Fibroblast of pulmonary artery (primary cell): ENCODE data around the gene AGER.
"Not testable (repeated sequence)": the region's sequence is repeated elsewhere in the genome, so short reads cannot be mapped to it uniquely, and the experiment has no call there.

Source experiments
- DNase-seq: peaks from one replicate; pipeline ENCODE4 v3.0.0-alpha.2; 2010; ENCODE audit warnings: low read depth
- H3K4me3 ChIP-seq: replicated peaks from 2 replicates; pipeline ENCODE4 v1.5.1; 2011; ENCODE audit warnings: low read depth, mild to moderate bottlenecking, control low read depth, low read length, moderate library complexity
- CTCF ChIP-seq: IDR thresholded peaks from 2 replicates; pipeline ENCODE4 v1.5.1; 2011; ENCODE audit warnings: mild to moderate bottlenecking, control low read depth, low read length, inconsistent platforms; ENCODE audit errors: missing control alignments

AGER gene

GRCh38 chr6:32149932-32150870, 33.9 kb downstream of the AGER start:
- H3K4me3 ChIP-seq: no peak overlapping the region
- no peak for DNase-seq

GRCh38 chr6:32149092-32149755, 34.8 kb downstream of the AGER start:
- no peak for DNase-seq
- H3K4me3 ChIP-seq: no peak overlapping the region
- TF ChIP-seq CTCF: no peak

More at GRCh38 chr6:32149932-32150870, 33.9 kb downstream of the AGER start:
- no peak for TF ChIP-seq CTCF

- no peak for TF ChIP-seq CTCF
- no peak for DNase-seq
- no peak overlapping the region for H3K4me3 ChIP-seq
These were observed 35.6 kb downstream of the AGER start for GRCh38 chr6:32148289-32149091.

GRCh38 chr6:32147401-32148132, 36.5 kb downstream of the AGER start:
- no peak for TF ChIP-seq CTCF
- DNase-seq: no peak
- H3K4me3 ChIP-seq: no peak overlapping the region

- TF ChIP-seq CTCF: no peak
- no peak for DNase-seq
- H3K4me3 ChIP-seq: no peak overlapping the region
These were observed 37.4 kb downstream of the AGER start for GRCh38 chr6:32146687-32147086.

GRCh38 chr6:32146287-32146686, 37.8 kb downstream of the AGER start:
- H3K4me3 ChIP-seq: no peak overlapping the region
- DNase-seq: no peak
- no peak for TF ChIP-seq CTCF

GRCh38 chr6:32144238-32144637, 39.8 kb downstream of the AGER start:
- not testable (repeated sequence) for DNase-seq, H3K4me3 ChIP-seq
